HUES48 (cell line): ENCODE measurements around the gene MEGF6.

Source experiments
- H3K27ac ChIP-seq: one replicate; pipeline ENCODE4 v1.7.0; 2013; ENCODE audit warnings: low read depth, low read length, inconsistent platforms
- H3K27me3 ChIP-seq: 2 replicates; pipeline ENCODE4 v1.6.1; 2013; ENCODE audit warnings: mild to moderate bottlenecking, low read length; ENCODE audit not compliant: control insufficient read depth, insufficient read depth
- H3K36me3 ChIP-seq: 2 replicates; pipeline ENCODE4 v1.6.1; 2013; ENCODE audit warnings: low read length; ENCODE audit not compliant: control insufficient read depth, insufficient read depth
- H3K4me1 ChIP-seq: 2 replicates; pipeline ENCODE4 v1.6.1; 2013; ENCODE audit warnings: mild to moderate bottlenecking, low read length; ENCODE audit not compliant: control insufficient read depth, insufficient read depth
- H3K4me3 ChIP-seq: 2 replicates; pipeline ENCODE4 v1.5.1; 2013; ENCODE audit warnings: mild to moderate bottlenecking, low read depth, low read length
- H3K9ac ChIP-seq: 2 replicates; pipeline ENCODE4 v1.6.1; 2013; ENCODE audit warnings: mild to moderate bottlenecking, low read depth, low read length, moderate library complexity
- H3K9me3 ChIP-seq: 2 replicates; pipeline ENCODE4 v1.6.1; 2013; ENCODE audit warnings: low read length; ENCODE audit not compliant: control insufficient read depth, insufficient read depth

MEGF6 gene

GRCh38 chr1:3482378-3482849 is 128.9 kb downstream of the MEGF6 start:
- Histone ChIP-seq H3K9ac (no peak overlapping the region), H3K36me3 (peaks cover 20% of the 10 kb centered on the region), H3K27ac (no peak overlapping the region)

DNA sequence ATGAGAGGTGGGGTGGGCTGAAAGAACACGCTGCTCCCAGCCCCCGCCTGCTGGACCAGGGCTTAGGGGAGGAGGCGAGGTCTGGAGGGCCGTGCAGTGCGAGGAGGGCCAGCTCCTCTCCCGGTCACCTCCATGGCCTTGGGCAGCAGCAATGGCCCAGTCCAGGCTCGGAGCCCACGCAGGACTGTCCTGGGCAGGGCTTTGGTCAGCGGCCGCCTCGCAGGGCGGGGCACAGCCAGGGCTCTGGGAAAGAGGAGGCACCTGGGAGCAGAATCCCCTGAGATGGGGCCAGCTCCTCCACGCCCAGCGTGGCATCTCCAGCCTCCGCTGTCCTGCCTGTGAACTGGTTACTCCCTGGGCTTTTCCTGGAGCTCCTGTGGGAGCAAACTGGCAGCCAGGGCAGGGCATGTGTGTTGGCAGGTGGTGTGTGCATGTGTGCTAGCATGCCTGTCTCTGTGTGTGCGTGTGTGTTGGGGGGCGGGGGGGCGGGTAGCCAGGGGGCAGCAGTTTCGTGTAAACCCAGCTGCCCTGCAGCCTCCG is 129.4 kb downstream of the MEGF6 start:
- H3K4me1 ChIP-seq, result no peaks in the 10 kb centered on the region
- peaks cover 20% of the 10 kb centered on the region for H3K36me3 ChIP-seq
- no peak overlapping the region for H3K27ac ChIP-seq
- H3K27me3 ChIP-seq, result no peaks in the 10 kb centered on the region
- no peak overlapping the region for H3K9ac ChIP-seq
- no peaks in the 10 kb centered on the region for H3K9me3 ChIP-seq
- H3K4me3 ChIP-seq, result no peak overlapping the region

More at GRCh38 chr1:3482378-3482849, 128.9 kb downstream of the MEGF6 start:
- H3K4me3 ChIP-seq, result no peak overlapping the region
- no peaks in the 10 kb centered on the region for H3K4me1 ChIP-seq
- H3K27me3 ChIP-seq, result no peaks in the 10 kb centered on the region
- H3K9me3 ChIP-seq, result no peaks in the 10 kb centered on the region

- H3K4me1 ChIP-seq, result no peaks in the 10 kb centered on the region
- H3K27ac ChIP-seq, result no peak overlapping the region
- no peak overlapping the region for H3K9ac ChIP-seq
- H3K27me3 ChIP-seq, result no peaks in the 10 kb centered on the region
- no peak overlapping the region for H3K4me3 ChIP-seq
- H3K36me3 ChIP-seq, result peaks cover 21% of the 10 kb centered on the region
- no peaks in the 10 kb centered on the region for H3K9me3 ChIP-seq
These were observed 130.3 kb downstream of the MEGF6 start for GRCh38 chr1:3481046-3481445.

DNA sequence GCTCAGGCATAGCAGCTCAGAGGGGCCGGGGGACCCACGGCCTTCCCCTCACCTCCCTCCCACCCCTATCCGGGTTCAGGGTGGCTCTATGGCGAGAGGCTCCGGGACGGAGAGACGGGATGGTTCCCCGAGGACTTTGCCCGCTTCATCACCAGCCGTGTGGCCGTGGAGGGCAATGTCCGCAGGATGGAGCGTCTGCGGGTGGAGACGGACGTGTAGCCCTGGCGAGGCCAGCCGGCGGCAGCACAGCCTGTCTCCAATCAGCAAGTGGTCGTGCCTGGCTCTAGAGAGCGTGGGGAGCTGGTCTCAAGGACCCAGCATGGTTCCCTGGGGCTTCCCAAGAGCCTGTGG is 131.0 kb downstream of the MEGF6 start:
- H3K27me3 ChIP-seq, result no peaks in the 10 kb centered on the region
- no peak overlapping the region for H3K9ac ChIP-seq
- no peaks in the 10 kb centered on the region for H3K4me1 ChIP-seq
- H3K9me3 ChIP-seq, result no peaks in the 10 kb centered on the region
- no peak overlapping the region for H3K4me3 ChIP-seq
- peaks cover 25% of the 10 kb centered on the region for H3K36me3 ChIP-seq
- H3K27ac ChIP-seq, result no peak overlapping the region

DNA sequence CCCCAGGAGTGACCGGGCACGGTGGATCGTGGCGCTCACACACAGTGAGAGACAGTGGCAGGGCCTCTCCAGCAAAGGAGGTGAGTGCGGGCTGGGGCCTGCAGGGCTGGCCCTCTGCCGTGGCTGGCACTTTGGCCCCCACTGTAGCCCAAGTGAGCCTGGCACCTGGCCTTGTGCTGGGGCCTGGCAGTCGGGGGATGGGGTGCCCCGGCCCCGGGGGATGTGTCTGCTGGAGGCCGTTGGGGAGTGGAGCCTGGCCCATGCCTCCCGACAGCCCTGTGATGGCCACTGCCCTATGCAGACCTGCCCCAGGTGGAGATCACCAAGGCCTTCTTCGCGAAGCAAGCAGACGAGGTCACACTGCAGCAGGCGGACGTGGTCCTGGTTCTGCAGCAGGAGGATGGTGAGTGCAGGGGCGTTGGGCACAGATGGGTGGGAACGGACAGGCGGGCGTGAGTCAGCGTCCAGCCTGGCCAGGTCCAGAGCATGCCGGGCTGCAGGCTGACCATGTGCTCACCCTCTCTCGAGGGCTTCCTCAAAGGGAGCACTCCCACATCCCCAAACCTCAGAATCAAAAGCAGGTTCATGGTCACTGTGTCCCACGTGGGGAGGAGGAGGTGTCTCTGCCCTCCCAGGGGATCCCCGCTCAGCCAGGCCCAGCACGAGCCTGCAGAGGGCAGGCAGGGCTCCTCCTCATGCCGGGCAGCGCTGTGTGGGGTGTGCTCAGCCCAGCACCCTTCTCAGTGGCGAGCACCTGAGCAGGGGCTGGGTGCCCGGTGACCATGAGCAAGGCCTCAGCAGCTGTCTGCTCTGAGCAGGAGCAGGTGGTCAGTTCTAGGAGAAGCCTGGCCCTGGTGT is 131.6 kb downstream of the MEGF6 start:
- Histone ChIP-seq H3K9me3 (no peaks in the 10 kb centered on the region), H3K4me1 (no peaks in the 10 kb centered on the region)

GRCh38 chr1:3478187-3478586 is 133.1 kb downstream of the MEGF6 start:
- no peak overlapping the region for H3K9ac ChIP-seq
- no peaks in the 10 kb centered on the region for H3K9me3 ChIP-seq
- no peak overlapping the region for H3K4me3 ChIP-seq
- H3K27me3 ChIP-seq, result no peaks in the 10 kb centered on the region
- peaks cover 37% of the 10 kb centered on the region for H3K36me3 ChIP-seq
- H3K4me1 ChIP-seq, result no peaks in the 10 kb centered on the region
- no peak overlapping the region for H3K27ac ChIP-seq

More for the DNA sequence above, 131.6 kb downstream of the MEGF6 start:
- Histone ChIP-seq H3K27ac (no peak overlapping the region), H3K27me3 (no peaks in the 10 kb centered on the region), H3K4me3 (no peak overlapping the region), H3K36me3 (peaks cover 25% of the 10 kb centered on the region), H3K9ac (no peak overlapping the region)

- Histone ChIP-seq H3K27me3 (no peaks in the 10 kb centered on the region), H3K4me1 (no peaks in the 10 kb centered on the region), H3K36me3 (peaks cover 41% of the 10 kb centered on the region), H3K27ac (no peak overlapping the region), H3K9ac (no peak overlapping the region), H3K9me3 (no peaks in the 10 kb centered on the region), H3K4me3 (no peak overlapping the region)
These were observed 133.9 kb downstream of the MEGF6 start for GRCh38 chr1:3477241-3477995.

- H3K27me3 ChIP-seq, result no peaks in the 10 kb centered on the region
- peaks cover 41% of the 10 kb centered on the region for H3K36me3 ChIP-seq
- no peak overlapping the region for H3K9ac ChIP-seq
- no peak overlapping the region for H3K27ac ChIP-seq
- H3K4me3 ChIP-seq, result no peak overlapping the region
- H3K9me3 ChIP-seq, result no peaks in the 10 kb centered on the region
- peaks cover 5% of the 10 kb centered on the region for H3K4me1 ChIP-seq
These were observed 134.6 kb downstream of the MEGF6 start for GRCh38 chr1:3476666-3477065.

GRCh38 chr1:3475839-3476573 is 135.3 kb downstream of the MEGF6 start:
- no peak overlapping the region for H3K9ac ChIP-seq
- no peak overlapping the region for H3K27ac ChIP-seq
- no peak overlapping the region for H3K4me3 ChIP-seq
- no peaks in the 10 kb centered on the region for H3K27me3 ChIP-seq
- H3K9me3 ChIP-seq, result no peaks in the 10 kb centered on the region
- peaks cover 10% of the 10 kb centered on the region for H3K4me1 ChIP-seq
- peaks cover 41% of the 10 kb centered on the region for H3K36me3 ChIP-seq

- Histone ChIP-seq H3K4me3 (no peak overlapping the region), H3K4me1 (peaks cover 14% of the 10 kb centered on the region), H3K9me3 (no peaks in the 10 kb centered on the region), H3K9ac (no peak overlapping the region), H3K27ac (no peak overlapping the region), H3K36me3 (peaks cover 36% of the 10 kb centered on the region), H3K27me3 (no peaks in the 10 kb centered on the region)
These were observed 136.9 kb downstream of the MEGF6 start for GRCh38 chr1:3474421-3474820.
